HEK293T (cell line): Measurements from ENCODE around the gene GLTP.

ENCODE experiments used
- BHLHE40 ChIP-seq: fragments of 450-650 bp; IDR thresholded peaks from 2 replicates; pipeline ENCODE4 v1.6.1; 2016; ENCODE audit warnings: mild to moderate bottlenecking, moderate library complexity, borderline replicate concordance
- CTBP1 ChIP-seq: fragments of 450-650 bp; IDR thresholded peaks from 2 replicates; pipeline ENCODE4 v1.6.1; 2016; ENCODE audit warnings: borderline replicate concordance
- FOXA1 ChIP-seq: fragments of 450-650 bp; IDR thresholded peaks from 2 replicates; pipeline ENCODE4 v1.6.1; 2016; ENCODE audit warnings: mild to moderate bottlenecking
- FOXK2 ChIP-seq: fragments of 450-650 bp; IDR thresholded peaks from 2 replicates; pipeline ENCODE4 v1.6.1; 2016; ENCODE audit warnings: mild to moderate bottlenecking
- FOXM1 ChIP-seq: fragments of 450-650 bp; IDR thresholded peaks from 2 replicates; pipeline ENCODE4 v1.6.1; 2017; ENCODE audit warnings: mild to moderate bottlenecking, borderline replicate concordance
- LEF1 ChIP-seq: fragments of 450-650 bp; IDR thresholded peaks from 2 replicates; pipeline ENCODE4 v1.6.1; 2017; ENCODE audit warnings: mild to moderate bottlenecking, borderline replicate concordance
- NFRKB ChIP-seq: fragments of 450-650 bp; IDR thresholded peaks from 2 replicates; pipeline ENCODE4 v1.6.1; 2016; ENCODE audit warnings: mild to moderate bottlenecking, moderate library complexity
- PKNOX1 ChIP-seq: fragments of 450-650 bp; IDR thresholded peaks from 2 replicates; pipeline ENCODE4 v1.6.1; 2016
- SP1 ChIP-seq: fragments of 450-650 bp; IDR thresholded peaks from 2 replicates; pipeline ENCODE4 v1.6.1; 2017
- SUZ12 ChIP-seq: fragments of 450-650 bp; IDR thresholded peaks from 2 replicates; pipeline ENCODE4 v1.6.1; 2016; ENCODE audit warnings: mild to moderate bottlenecking
- ZNF384 ChIP-seq: fragments of 450-650 bp; IDR thresholded peaks from 2 replicates; pipeline ENCODE4 v1.6.1; 2016

- TF ChIP-seq FOXM1: no peak
- no peak for TF ChIP-seq NFRKB
- TF ChIP-seq SUZ12: no peak
- no peak for TF ChIP-seq FOXA1
- TF ChIP-seq SP1: no peak
- no peak for TF ChIP-seq BHLHE40
- no peak for TF ChIP-seq PKNOX1
- no peak for TF ChIP-seq CTBP1
- no peak for TF ChIP-seq FOXK2
- TF ChIP-seq LEF1: no peak
- no peak for TF ChIP-seq ZNF384
Observed at GRCh38 chr12:109928058-109928656, 47.8 kb upstream of the GLTP start.
